ENCODE results near the gene MAP6. TPM values are rescaled to one million over a fixed set of nuclear protein-coding genes. Genes with fewer than 3 reads are reported as not detected.

The MAP6 gene
- total and polyA plus RNA-seq, 9 of the 15 experiments (the other 6 are each of a cell fraction or from before 2014, with no cell fraction given): not detected

- TF ChIP-seq, protein P1, sequence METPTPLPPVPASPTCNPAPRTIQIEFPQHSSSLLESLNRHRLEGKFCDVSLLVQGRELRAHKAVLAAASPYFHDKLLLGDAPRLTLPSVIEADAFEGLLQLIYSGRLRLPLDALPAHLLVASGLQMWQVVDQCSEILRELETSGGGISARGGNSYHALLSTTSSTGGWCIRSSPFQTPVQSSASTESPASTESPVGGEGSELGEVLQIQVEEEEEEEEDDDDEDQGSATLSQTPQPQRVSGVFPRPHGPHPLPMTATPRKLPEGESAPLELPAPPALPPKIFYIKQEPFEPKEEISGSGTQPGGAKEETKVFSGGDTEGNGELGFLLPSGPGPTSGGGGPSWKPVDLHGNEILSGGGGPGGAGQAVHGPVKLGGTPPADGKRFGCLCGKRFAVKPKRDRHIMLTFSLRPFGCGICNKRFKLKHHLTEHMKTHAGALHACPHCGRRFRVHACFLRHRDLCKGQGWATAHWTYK (CRISPR knock-in tag; IDR thresholded peaks at IDR 0.05): peak; percentile 77
- 0 out of 2 replicates have a peak, but pooled peaks have one; percentile 26 for TF ChIP-seq NFIC (IDR thresholded peaks at IDR 0.05)
- peak; percentile 88 for TF ChIP-seq POLR2AphosphoS5 (IDR thresholded peaks at IDR 0.05; ENCODE audit: control insufficient read depth, insufficient read depth, low read depth, low read length)
- TF ChIP-seq KDM4B (IDR thresholded peaks at IDR 0.05; ENCODE audit: borderline replicate concordance in 2 of 2, low read depth in 1 of 2): peak in 1 of 2 experiments; percentile 62; a peak in 1 of 4 replicates
- peak; percentile 96 for TF ChIP-seq VEZF1 (CRISPR knock-in tag; IDR thresholded peaks at IDR 0.05)
- TF ChIP-seq, protein P2, sequence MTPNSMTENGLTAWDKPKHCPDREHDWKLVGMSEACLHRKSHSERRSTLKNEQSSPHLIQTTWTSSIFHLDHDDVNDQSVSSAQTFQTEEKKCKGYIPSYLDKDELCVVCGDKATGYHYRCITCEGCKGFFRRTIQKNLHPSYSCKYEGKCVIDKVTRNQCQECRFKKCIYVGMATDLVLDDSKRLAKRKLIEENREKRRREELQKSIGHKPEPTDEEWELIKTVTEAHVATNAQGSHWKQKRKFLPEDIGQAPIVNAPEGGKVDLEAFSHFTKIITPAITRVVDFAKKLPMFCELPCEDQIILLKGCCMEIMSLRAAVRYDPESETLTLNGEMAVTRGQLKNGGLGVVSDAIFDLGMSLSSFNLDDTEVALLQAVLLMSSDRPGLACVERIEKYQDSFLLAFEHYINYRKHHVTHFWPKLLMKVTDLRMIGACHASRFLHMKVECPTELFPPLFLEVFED (CRISPR knock-in tag; conservative IDR thresholded peaks at IDR 0.05): peak; percentile 59
- TF ChIP-seq, protein P3, sequence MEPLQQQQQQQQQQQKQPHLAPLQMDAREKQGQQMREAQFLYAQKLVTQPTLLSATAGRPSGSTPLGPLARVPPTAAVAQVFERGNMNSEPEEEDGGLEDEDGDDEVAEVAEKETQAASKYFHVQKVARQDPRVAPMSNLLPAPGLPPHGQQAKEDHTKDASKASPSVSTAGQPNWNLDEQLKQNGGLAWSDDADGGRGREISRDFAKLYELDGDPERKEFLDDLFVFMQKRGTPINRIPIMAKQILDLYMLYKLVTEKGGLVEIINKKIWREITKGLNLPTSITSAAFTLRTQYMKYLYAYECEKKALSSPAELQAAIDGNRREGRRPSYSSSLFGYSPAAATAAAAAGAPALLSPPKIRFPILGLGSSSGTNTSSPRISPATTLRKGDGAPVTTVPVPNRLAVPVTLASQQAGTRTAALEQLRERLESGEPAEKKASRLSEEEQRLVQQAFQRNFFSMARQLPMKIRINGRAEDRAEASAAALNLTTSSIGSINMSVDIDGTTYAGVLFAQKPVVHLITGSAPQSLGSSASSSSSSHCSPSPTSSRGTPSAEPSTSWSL (CRISPR knock-in tag; IDR thresholded peaks at IDR 0.05; ENCODE audit: borderline replicate concordance): 0 out of 2 replicates have a peak, but pooled peaks have one; percentile 60
- peak; percentile 23 for TF ChIP-seq PHF20 (IDR thresholded peaks at IDR 0.05; ENCODE audit: partially characterized antibody)
- TF ChIP-seq ZBTB1 (CRISPR knock-in tag; IDR thresholded peaks at IDR 0.05; ENCODE audit: borderline replicate concordance, low read depth): peak; percentile 8; the same call in 1 of the 2 replicates
- no peak for TF ChIP-seq CREB1 (IDR thresholded peaks at IDR 0.05)
- peak; percentile 66 for TF ChIP-seq CREB1 (CRISPR knock-in tag; IDR thresholded peaks at IDR 0.05)
- TF ChIP-seq NFRKB (IDR thresholded peaks at IDR 0.05; ENCODE audit: low read depth): peak; percentile 81; the same call in 1 of the 2 replicates
- TF ChIP-seq PHF8 (IDR thresholded peaks at IDR 0.05; ENCODE audit: borderline replicate concordance, low read length): peak; percentile 63; the same call in 1 of the 2 replicates
- no peak for TF ChIP-seq BRF1 (IDR thresholded peaks at IDR 0.05; ENCODE audit: borderline replicate concordance, extremely low read depth, insufficient read length)
These were observed 106.6 kb downstream of the MAP6 start, which contains the start of gene SERPINH1 (continued) for GRCh38 chr11:75562048-75562835.

All from K562 (cell line).